Thymus (tissue), 11 donors: ENCODE data around the gene TPPP2. TPM values are rescaled to one million over a fixed set of nuclear protein-coding genes. Genes with fewer than 3 reads are reported as not detected.
"Not testable (repeated sequence)": the region's sequence is repeated elsewhere in the genome, so short reads cannot be mapped to it uniquely, and the experiment has no call there.

ENCODE experiments used
- DNase-seq, 9 donors: peaks; one replicate each; pipeline ENCODE4 v3.0.0-alpha.2; 2013; ENCODE audit warnings: low spot score in 9 of 9, low read depth in 6 of 9, missing footprints in 1 of 9
- H3K27ac ChIP-seq, 2 donors: one replicate each; pipeline ENCODE4 v1.5.1; 2013; ENCODE audit warnings: control low read depth in 1 of 2, low read depth in 1 of 2, low read length in 1 of 2, mild to moderate bottlenecking in 1 of 2, moderate library complexity in 1 of 2
- H3K27me3 ChIP-seq, 2 donors: one replicate each; pipeline ENCODE4 v1.5.1; 2013; ENCODE audit warnings: low read length in 1 of 2; ENCODE audit not compliant: control insufficient read depth in 2 of 2, insufficient read depth in 1 of 2
- H3K36me3 ChIP-seq, 2 donors: one replicate each; pipeline ENCODE4 v1.5.1; 2013; ENCODE audit warnings: low read length in 1 of 2, mild to moderate bottlenecking in 1 of 2, moderate library complexity in 1 of 2; ENCODE audit not compliant: control insufficient read depth in 2 of 2, insufficient read depth in 2 of 2
- H3K4me1 ChIP-seq, 2 donors: one replicate each; pipeline ENCODE4 v1.5.1; 2013; ENCODE audit warnings: low read length in 2 of 2; ENCODE audit not compliant: control insufficient read depth in 2 of 2, insufficient read depth in 2 of 2
- H3K4me3 ChIP-seq, 2 donors: one replicate each; pipeline ENCODE4 v1.5.1; 2013; ENCODE audit warnings: low read length in 2 of 2, control low read depth in 1 of 2, mild to moderate bottlenecking in 1 of 2
- H3K9me3 ChIP-seq, 2 donors: one replicate each; pipeline ENCODE4 v1.5.1; 2013; ENCODE audit warnings: low read length in 1 of 2, mild to moderate bottlenecking in 1 of 2; ENCODE audit not compliant: control insufficient read depth in 2 of 2, insufficient read depth in 1 of 2
- WGBS: extraction: QIAGEN DNeasy Blood & Tissue Kit; methylation state at CpG from one replicate; pipeline ENCODE4 v1.1.7; 2013; 5-methylcytosine and 5-hydroxymethylcytosine counted together
- polyA plus RNA-seq: library from polyadenylated mRNA; stranded (reverse); fragments of 200-250 nt; gene quantifications from one replicate; pipeline ENCODE4 v1.2.3, GENCODE V29; 2013
- total RNA-seq: library from RNA; stranded (reverse); fragments of 120-200 nt; gene quantifications from one replicate; pipeline ENCODE4 v1.2.4, GENCODE V29; 2013
- donor health status: healthy.

TPPP2 gene
- total and polyA plus RNA-seq, 2 donors: 0.30 TPM; not detected in 1

- Histone ChIP-seq H3K36me3 (peaks cover 48 to 53% of the 10 kb centered on the region in 2 donors), H3K4me1 (peaks cover 9 to 25% of the 10 kb centered on the region in 2 donors), H3K9me3 (no peaks in the 10 kb centered on the region), H3K27me3 (no peaks in the 10 kb centered on the region), H3K27ac (no peak overlapping the region), H3K4me3 (no peak overlapping the region)
- 97% methylated on average over 14 of the region's 14 CpGs for WGBS
- no peak for DNase-seq
Observed at GRCh38 chr14:20996521-20996920, 33.5 kb upstream of the TPPP2 start.

- no peak overlapping the region for H3K4me3 ChIP-seq
- no peak for DNase-seq
- H3K4me1 ChIP-seq: peaks cover 5 to 22% of the 10 kb centered on the region in 2 donors
- no peak overlapping the region for H3K27ac ChIP-seq
- no peaks in the 10 kb centered on the region for H3K9me3 ChIP-seq
- 89% methylated on average over 4 of the region's 4 CpGs for WGBS
- H3K27me3 ChIP-seq: no peaks in the 10 kb centered on the region
- peaks cover 44 to 48% of the 10 kb centered on the region in 2 donors for H3K36me3 ChIP-seq
Observed at GRCh38 chr14:20997115-20997514, 32.9 kb upstream of the TPPP2 start.

- H3K27me3 ChIP-seq: no peaks in the 10 kb centered on the region
- peaks cover 5 to 24% of the 10 kb centered on the region in 2 donors for H3K4me1 ChIP-seq
- no peaks in the 10 kb centered on the region for H3K9me3 ChIP-seq
- 31% methylated on average over 6 of the region's 6 CpGs for WGBS
- H3K4me3 ChIP-seq: no peak overlapping the region
- peak in 4 of 9 donors; percentile 19 to 50 (median 34) for DNase-seq
- peaks cover 41 to 43% of the 10 kb centered on the region in 2 donors for H3K36me3 ChIP-seq
- no peak overlapping the region for H3K27ac ChIP-seq
Observed at GRCh38 chr14:20997564-20997963, 32.5 kb upstream of the TPPP2 start.

- no peak for DNase-seq
- Histone ChIP-seq H3K36me3 (peaks cover 37% of the 10 kb centered on the region in 2 donors), H3K27ac (peak overlapping the region in 1 of 2 donors; percentile 33), H3K27me3 (no peaks in the 10 kb centered on the region), H3K4me3 (no peak overlapping the region), H3K9me3 (no peaks in the 10 kb centered on the region), H3K4me1 (peaks cover 5 to 26% of the 10 kb centered on the region in 2 donors)
- 99% methylated on average over 3 of the region's 3 CpGs for WGBS
Observed at GRCh38 chr14:20998139-20998538, 31.9 kb upstream of the TPPP2 start.

- DNase-seq: no peak
- Histone ChIP-seq H3K9me3 (no peaks in the 10 kb centered on the region), H3K4me3 (no peak within 1 kb of the TSS), H3K36me3 (peaks cover 31 to 34% of the 10 kb centered on the region in 2 donors), H3K27ac (peak within 1 kb of the TSS in 1 of 2 donors; percentile 33), H3K4me1 (peaks cover 5 to 26% of the 10 kb centered on the region in 2 donors), H3K27me3 (no peaks in the 10 kb centered on the region)
- WGBS: 93% methylated on average over 6 of the region's 6 CpGs
Observed at GRCh38 chr14:20998674-20999366, 31.2 kb upstream of the TPPP2 start, which contains the start of gene SLC39A2. SLC39A2 (plus strand) TSS chr14:20999293; CDS start chr14:20999447, 154 bp downstream.

- no peak overlapping the region for H3K27ac ChIP-seq
- H3K27me3 ChIP-seq: no peaks in the 10 kb centered on the region
Observed at GRCh38 chr14:20999591-20999990, 30.4 kb upstream of the TPPP2 start.

GRCh38 chr14:21001218-21001617 lies 28.8 kb upstream of the TPPP2 start:
- Histone ChIP-seq H3K27ac (no peak overlapping the region), H3K4me1 (peaks cover 5 to 26% of the 10 kb centered on the region in 2 donors)
- WGBS: 91% methylated on average over 7 of the region's 7 CpGs

More at GRCh38 chr14:20999591-20999990, 30.4 kb upstream of the TPPP2 start:
- DNase-seq: no peak
- peaks cover 23 to 27% of the 10 kb centered on the region in 2 donors for H3K36me3 ChIP-seq
- WGBS: 93% methylated on average over 4 of the region's 4 CpGs
- no peak overlapping the region for H3K4me3 ChIP-seq
- H3K9me3 ChIP-seq: no peaks in the 10 kb centered on the region
- H3K4me1 ChIP-seq: peaks cover 5 to 26% of the 10 kb centered on the region in 2 donors

GRCh38 chr14:21003788-21004346 lies 26.1 kb upstream of the TPPP2 start:
- no peaks in the 10 kb centered on the region for H3K36me3 ChIP-seq
- H3K9me3 ChIP-seq: no peaks in the 10 kb centered on the region
- no peaks in the 10 kb centered on the region for H3K27me3 ChIP-seq
- no peak overlapping the region for H3K27ac ChIP-seq
- peaks cover 0 to 5% of the 10 kb centered on the region in 2 donors for H3K4me1 ChIP-seq
- H3K4me3 ChIP-seq: no peak overlapping the region
- no peak for DNase-seq
- WGBS: 97% methylated on average over 14 of the region's 14 CpGs

More at GRCh38 chr14:21001218-21001617, 28.8 kb upstream of the TPPP2 start:
- Histone ChIP-seq H3K27me3 (no peaks in the 10 kb centered on the region), H3K36me3 (peaks cover 7 to 10% of the 10 kb centered on the region in 2 donors), H3K4me3 (no peak overlapping the region), H3K9me3 (no peaks in the 10 kb centered on the region)
- no peak for DNase-seq

GRCh38 chr14:21009721-21010120 lies 20.3 kb upstream of the TPPP2 start:
- H3K4me3 ChIP-seq, H3K27ac ChIP-seq, H3K36me3 ChIP-seq, H3K4me1 ChIP-seq, H3K9me3 ChIP-seq, H3K27me3 ChIP-seq, DNase-seq: not testable (repeated sequence)
- WGBS: 92% methylated on average over 3 of the region's 3 CpGs
